Activated T-cell treated with anti-CD3 and anti-CD28 coated beads, Interleukin-2, amount 50 U/mL, for 48 hours (primary cell): ENCODE data around the gene DMTF1.
"Not testable (repeated sequence)": the region's sequence is repeated elsewhere in the genome, so short reads cannot be mapped to it uniquely, and the experiment has no call there.

Experiments
- DNase-seq, 2 experiments: peaks; one replicate each; pipeline ENCODE4 v3.0.0-alpha.2; 2020

The DMTF1 gene

GRCh38 chr7:87152112-87152896, at the start of gene DMTF1:
Gene DMTF1 (plus strand): TSS chr7:87152453. CDS start chr7:87164942, 12,489 bp downstream.
- peak; percentile 89 to 91 for DNase-seq

- DNase-seq, result no peak
These were observed 46.9 kb upstream of the DMTF1 start for GRCh38 chr7:87105401-87105800.

GRCh38 chr7:87106974-87107612, 45.2 kb upstream of the DMTF1 start:
- DNase-seq, result no peak

GRCh38 chr7:87107949-87108776, 44.1 kb upstream of the DMTF1 start:
- DNase-seq, result no peak

GRCh38 chr7:87110778-87111177, 41.5 kb upstream of the DMTF1 start:
- DNase-seq, result no peak

- no peak for DNase-seq
These were observed 40.4 kb upstream of the DMTF1 start for GRCh38 chr7:87111877-87112276.

GRCh38 chr7:87113077-87113476, 39.2 kb upstream of the DMTF1 start:
- no peak for DNase-seq

GRCh38 chr7:87113904-87114303, 38.3 kb upstream of the DMTF1 start:
- DNase-seq, result not testable (repeated sequence)

- DNase-seq, result not testable (repeated sequence)
These were observed 36.5 kb upstream of the DMTF1 start for GRCh38 chr7:87115772-87116171.

GRCh38 chr7:87116315-87116714, 35.9 kb upstream of the DMTF1 start:
- DNase-seq, result no peak

GRCh38 chr7:87119581-87119980, 32.7 kb upstream of the DMTF1 start:
- no peak for DNase-seq

GRCh38 chr7:87123105-87123504, 29.1 kb upstream of the DMTF1 start:
- no peak for DNase-seq

GRCh38 chr7:87127019-87127418, 25.2 kb upstream of the DMTF1 start:
- DNase-seq, result no peak

GRCh38 chr7:87128861-87129267, 23.4 kb upstream of the DMTF1 start:
- DNase-seq, result no peak

- DNase-seq, result no peak
These were observed 22.9 kb upstream of the DMTF1 start for GRCh38 chr7:87129332-87129731.

GRCh38 chr7:87129848-87130247, 22.4 kb upstream of the DMTF1 start:
- no peak for DNase-seq

GRCh38 chr7:87131771-87132170, 20.5 kb upstream of the DMTF1 start:
- DNase-seq, result no peak

GRCh38 chr7:87137271-87137670, 15.0 kb upstream of the DMTF1 start:
- DNase-seq, result no peak

GRCh38 chr7:87139514-87139913, 12.7 kb upstream of the DMTF1 start:
- no peak for DNase-seq

- no peak for DNase-seq
These were observed 11.9 kb upstream of the DMTF1 start for GRCh38 chr7:87140271-87140748.

- DNase-seq, result no peak
These were observed 8.0 kb upstream of the DMTF1 start for GRCh38 chr7:87144173-87144657.

- DNase-seq, result no peak
These were observed 5.4 kb upstream of the DMTF1 start for GRCh38 chr7:87146740-87147386.

GRCh38 chr7:87147500-87147899, 4.8 kb upstream of the DMTF1 start:
- no peak for DNase-seq
